GM18498 (cell line): ENCODE data around the gene E2F4.

Experiments
- ATAC-seq: cut with Tn5 transposase; IDR thresholded peaks from one replicate; pipeline ENCODE4 v1.9.1; 2021; ENCODE audit warnings: mild to moderate bottlenecking, moderate library complexity; ENCODE audit not compliant: unreplicated experiment

Gene E2F4

GRCh38 chr16:67247192-67248072 is 55.5 kb downstream of the E2F4 start, which contains the start of gene FHOD1:
Gene FHOD1, minus strand, starts transcription at chr16:67247481. Its CDS starts 71 bp downstream, at chr16:67247410.
- peak; percentile 57 for ATAC-seq

- no peak for ATAC-seq
Observed at GRCh38 chr16:67248073-67248400, 56.1 kb downstream of the E2F4 start.
